ENCODE measurements around the gene PIP4K2C.

DNA sequence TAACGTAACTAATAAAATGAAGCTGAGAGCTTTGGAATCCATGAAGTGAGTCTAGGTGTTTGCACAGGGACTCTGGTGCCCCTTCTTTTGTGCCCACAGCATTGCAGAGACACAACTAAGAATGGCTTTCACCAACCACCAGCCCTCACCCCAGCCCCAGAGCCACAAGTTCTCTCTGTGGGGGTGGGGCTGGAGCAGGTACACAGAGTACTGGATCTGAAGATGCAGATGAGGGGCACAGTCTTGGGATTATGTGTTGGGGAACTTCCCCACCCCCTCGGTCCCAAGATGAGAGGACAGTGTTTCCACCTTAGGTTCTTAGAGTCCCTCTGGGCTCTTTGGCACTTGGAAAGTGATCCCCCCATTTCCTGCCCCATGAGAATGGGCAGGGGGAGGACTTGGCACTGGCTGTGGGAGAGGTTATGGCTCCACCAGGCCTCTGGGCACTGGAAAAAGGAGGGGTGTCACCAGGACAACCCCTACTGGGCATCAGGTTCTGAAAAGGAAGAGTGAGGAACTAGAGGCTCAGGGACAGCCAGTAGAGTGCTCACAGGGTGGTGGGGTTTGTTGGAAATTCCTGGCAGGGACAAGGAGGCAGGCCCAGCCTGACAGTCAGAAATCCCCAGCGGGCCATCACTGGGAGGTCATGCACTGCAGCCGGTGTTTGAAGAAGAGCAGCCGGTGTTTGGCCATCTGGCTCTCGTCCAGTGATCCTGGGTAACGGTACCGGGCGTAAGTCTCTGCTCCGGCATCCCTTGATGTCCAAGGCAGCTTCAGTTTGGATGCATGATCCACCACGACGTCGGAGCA lies 35.3 kb downstream of the PIP4K2C start:
- TF ChIP-seq GATA3 (IDR thresholded peaks at IDR 0.05; ENCODE audit: low read depth, low read length) (no peak), GATA2 (IDR thresholded peaks at IDR 0.05; ENCODE audit: low read depth, low read length) (no peak)

All from SH-SY5Y (cell line).